ENCODE data around the gene ANKRD34B.

Gene ANKRD34B

GRCh38 chr5:80569086-80569960 is 757 bp downstream of the ANKRD34B start:
- no peak for DNase-seq

GRCh38 chr5:80568251-80568650 is 1.8 kb downstream of the ANKRD34B start:
- no peak for DNase-seq

GRCh38 chr5:80566711-80567259 is 3.3 kb downstream of the ANKRD34B start:
- DNase-seq, result no peak

GRCh38 chr5:80565330-80565729 is 4.8 kb downstream of the ANKRD34B start:
- DNase-seq, result no peak

GRCh38 chr5:80559244-80559643 is 10.8 kb downstream of the ANKRD34B start:
- no peak for DNase-seq

- DNase-seq, result no peak
Measured at GRCh38 chr5:80555099-80555498, 15.0 kb downstream of the ANKRD34B start.

- DNase-seq, result no peak
Measured at GRCh38 chr5:80554646-80555045, 15.4 kb downstream of the ANKRD34B start.

- DNase-seq, result no peak
Measured at GRCh38 chr5:80541392-80541791, 28.7 kb downstream of the ANKRD34B start.

- DNase-seq, result no peak
Measured at GRCh38 chr5:80540691-80541090, 29.4 kb downstream of the ANKRD34B start.

GRCh38 chr5:80516826-80517225 is 53.3 kb downstream of the ANKRD34B start:
- no peak for DNase-seq

GRCh38 chr5:80509362-80509761 is 60.7 kb downstream of the ANKRD34B start:
- no peak for DNase-seq

GRCh38 chr5:80508844-80509243 is 61.2 kb downstream of the ANKRD34B start:
- no peak for DNase-seq

GRCh38 chr5:80507663-80508062 is 62.4 kb downstream of the ANKRD34B start:
- no peak for DNase-seq
